Measurements from ENCODE around the gene PITPNB.

Gene PITPNB

DNA sequence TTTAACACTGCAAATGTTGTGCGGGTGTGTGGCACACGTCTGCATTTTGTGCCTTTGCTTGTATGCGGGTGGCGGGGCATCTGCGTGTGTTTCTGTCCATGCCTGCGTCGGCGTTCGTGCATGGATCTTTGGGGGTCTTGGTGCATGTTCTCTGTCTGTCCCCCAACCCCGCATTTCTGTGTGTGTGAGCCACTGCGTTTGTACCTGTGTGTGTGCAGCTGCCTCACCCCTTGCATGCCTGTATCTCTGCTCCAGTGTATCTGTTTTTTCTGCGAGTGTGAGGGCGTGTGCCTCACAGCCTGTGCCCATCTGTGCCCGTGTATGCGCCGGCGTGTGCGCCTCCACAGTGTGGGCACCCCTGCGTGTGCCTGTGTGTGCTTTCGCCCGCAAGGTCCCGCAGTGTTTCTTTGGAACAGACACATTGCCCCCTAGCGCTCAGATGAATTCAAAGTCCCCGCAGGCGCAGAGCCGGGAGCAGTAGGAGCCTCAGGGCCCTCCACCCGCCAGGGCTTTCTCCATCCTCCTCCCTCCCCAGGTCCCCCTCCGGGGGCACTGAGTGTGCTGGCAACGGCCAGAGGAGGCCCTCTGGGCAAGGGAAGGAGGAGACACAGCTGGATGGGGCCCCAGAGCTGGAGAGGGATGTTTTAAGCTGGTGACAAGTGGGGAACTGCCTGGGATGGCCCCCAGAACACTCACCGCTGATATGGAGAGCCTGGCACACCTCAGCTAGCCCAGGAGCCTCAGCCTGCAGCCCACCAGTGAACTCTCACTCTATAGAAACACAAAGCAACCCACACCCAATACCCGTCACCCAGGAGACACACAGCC, 114.4 kb downstream of the PITPNB start:
- peak in 56 of 58 donors; percentile 12 to 87 (median 65) for DNase-seq

DNA sequence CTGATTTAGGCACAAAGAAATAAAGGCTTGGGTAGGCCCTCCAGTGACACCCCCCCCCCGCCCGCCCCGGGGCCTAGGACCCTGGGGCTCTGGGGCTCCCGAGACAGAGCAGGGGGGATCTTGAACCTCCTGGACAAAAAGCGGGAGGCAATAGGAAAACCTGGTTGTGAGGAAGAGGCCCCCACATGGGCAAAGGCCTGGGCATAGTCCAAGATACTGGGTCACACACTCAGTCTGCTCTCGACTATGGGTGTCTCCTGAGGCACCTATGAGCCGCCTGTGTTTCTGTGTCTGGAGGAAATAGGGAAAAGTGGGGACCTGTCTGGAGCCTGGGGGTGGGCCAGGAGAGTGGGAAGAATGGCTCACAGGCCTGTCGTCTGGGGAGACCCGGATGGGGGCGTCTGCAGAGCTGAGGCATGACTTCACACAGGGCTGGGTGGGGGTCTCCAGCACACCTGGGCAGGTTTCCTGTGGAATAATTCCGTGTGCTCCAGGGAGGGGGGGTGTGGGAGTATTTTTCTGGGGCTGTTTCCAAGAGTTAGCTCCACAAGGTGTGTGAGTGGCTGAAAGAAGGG, 115.1 kb downstream of the PITPNB start:
- no peak for DNase-seq

DNA sequence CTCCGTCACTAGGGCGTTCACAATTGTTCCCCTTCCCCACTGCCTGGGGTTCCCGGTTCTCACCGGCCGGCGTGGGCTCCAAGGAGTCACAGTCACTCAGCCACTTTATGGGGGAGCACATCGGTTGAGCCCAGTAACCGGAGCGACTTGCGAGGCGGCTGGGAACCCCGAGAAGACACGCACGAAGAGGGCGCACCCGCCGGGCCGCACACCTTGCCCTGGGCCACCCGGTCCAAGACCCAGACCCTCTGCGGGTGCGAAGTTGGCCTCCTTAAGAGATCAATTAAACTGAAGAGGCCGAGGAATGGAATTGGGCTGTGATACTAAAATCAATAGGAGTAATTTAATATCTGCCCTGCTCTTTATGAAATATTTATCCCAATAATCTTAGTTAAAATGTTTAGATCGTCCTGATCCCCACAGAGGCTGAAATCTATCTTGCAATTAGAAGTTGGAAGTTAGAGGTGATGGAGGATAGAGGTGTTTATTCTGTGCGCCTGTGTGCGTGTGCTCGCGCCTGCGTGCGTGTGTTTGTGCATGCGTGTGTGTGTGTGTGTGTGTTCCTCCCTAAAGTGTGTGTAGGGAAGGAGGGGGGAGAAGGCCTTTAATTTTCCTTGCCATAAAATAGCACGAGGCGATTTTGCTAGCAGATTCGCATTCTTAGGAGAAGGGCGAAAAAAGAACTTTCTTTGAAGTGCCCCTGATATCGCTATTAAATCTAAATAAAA, 116.5 kb downstream of the PITPNB start:
- DNase-seq: peak in 1 of 58 donors; percentile 66

Measured in anterior cingulate cortex (tissue), 58 donors.